Fibroblast of pulmonary artery (primary cell): ENCODE measurements around the gene FBXW5.

Source experiments
- DNase-seq: peaks from one replicate; pipeline ENCODE4 v3.0.0-alpha.2; 2010; ENCODE audit warnings: low read depth
- H3K4me3 ChIP-seq: replicated peaks from 2 replicates; pipeline ENCODE4 v1.5.1; 2011; ENCODE audit warnings: low read depth, mild to moderate bottlenecking, control low read depth, low read length, moderate library complexity
- TF ChIP-seq, protein P1 (sequence below): IDR thresholded peaks from 2 replicates; pipeline ENCODE4 v1.5.1; 2011; ENCODE audit warnings: mild to moderate bottlenecking, control low read depth, low read length, inconsistent platforms; ENCODE audit errors: missing control alignments

FBXW5 gene

DNA sequence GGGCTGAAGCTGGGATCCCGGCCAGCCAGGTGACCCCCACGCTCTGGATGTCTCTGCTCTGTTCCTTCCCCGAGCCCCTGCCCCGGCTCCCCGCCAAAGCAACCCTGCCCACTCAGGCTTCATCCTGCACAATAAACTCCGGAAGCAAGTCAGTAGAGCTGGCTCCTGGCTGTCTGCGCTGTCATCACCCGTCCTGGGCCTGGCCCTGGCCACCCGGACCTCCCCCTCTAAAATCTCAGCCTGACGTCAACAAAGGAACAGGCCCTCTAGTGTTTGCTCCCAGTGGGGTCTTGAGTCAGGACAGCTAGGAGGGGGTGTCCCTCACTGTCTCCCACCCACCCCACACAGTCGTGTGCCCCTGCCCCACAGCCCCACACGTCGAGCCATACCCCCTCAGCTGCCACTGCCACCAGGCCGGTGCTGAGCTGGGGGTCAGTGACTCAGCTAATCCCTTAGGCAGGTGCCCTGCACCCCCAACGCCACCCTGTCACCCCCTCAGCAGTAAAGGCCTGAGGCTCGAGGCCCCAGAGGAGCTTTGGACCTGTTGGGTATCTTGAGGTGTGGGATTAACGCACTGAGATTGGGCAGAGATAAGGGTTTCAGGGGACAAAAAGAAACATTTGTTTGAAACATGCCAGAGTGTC is 37.2 kb upstream of the FBXW5 start:
- DNase-seq: peak; percentile 33
- TF ChIP-seq, protein P1, sequence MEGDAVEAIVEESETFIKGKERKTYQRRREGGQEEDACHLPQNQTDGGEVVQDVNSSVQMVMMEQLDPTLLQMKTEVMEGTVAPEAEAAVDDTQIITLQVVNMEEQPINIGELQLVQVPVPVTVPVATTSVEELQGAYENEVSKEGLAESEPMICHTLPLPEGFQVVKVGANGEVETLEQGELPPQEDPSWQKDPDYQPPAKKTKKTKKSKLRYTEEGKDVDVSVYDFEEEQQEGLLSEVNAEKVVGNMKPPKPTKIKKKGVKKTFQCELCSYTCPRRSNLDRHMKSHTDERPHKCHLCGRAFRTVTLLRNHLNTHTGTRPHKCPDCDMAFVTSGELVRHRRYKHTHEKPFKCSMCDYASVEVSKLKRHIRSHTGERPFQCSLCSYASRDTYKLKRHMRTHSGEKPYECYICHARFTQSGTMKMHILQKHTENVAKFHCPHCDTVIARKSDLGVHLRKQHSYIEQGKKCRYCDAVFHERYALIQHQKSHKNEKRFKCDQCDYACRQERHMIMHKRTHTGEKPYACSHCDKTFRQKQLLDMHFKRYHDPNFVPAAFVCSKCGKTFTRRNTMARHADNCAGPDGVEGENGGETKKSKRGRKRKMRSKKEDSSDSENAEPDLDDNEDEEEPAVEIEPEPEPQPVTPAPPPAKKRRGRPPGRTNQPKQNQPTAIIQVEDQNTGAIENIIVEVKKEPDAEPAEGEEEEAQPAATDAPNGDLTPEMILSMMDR: no peak

DNA sequence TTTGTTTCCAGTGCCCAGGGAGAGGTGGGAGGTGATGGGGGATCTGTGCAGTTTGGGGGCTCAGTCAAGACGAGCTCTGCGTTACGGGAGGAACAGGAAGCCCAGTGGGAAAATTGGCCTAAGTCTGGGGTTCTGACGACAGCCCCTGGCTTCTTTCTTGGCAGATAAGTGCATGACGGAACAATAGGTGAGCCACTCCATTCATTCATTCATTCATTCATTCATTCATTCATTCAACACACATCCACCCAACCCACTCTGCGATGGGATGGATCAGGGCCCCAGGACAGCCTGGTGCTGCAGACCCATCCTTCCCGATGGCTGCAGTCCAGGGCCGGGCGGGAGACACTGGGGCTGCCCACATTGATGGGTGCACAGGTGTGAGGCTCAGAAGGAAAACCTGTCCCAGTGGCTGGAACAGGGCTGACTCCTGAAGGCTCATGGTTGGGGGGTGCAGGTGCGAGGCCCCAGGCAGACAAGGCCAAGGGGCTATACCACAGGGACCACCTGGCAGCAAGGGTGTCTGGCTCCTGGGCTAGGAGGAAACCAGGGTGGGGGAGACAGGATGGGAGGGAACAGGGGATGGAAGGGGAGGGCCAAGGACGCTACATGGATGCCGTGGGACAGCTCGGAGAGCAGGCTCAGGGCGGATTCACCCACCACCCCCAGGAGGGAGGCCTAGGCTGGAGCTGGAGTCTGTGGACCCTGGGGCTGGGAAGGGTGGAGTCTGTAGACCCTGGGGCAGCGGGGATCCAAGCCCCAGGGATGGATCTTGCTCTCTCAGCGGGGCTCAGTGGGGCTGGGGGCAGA is 36.3 kb upstream of the FBXW5 start:
- DNase-seq: no peak
- TF ChIP-seq, protein P1: no peak
- H3K4me3 ChIP-seq: no peak overlapping the region

More for the DNA sequence above, 37.2 kb upstream of the FBXW5 start:
- no peak overlapping the region for H3K4me3 ChIP-seq

DNA sequence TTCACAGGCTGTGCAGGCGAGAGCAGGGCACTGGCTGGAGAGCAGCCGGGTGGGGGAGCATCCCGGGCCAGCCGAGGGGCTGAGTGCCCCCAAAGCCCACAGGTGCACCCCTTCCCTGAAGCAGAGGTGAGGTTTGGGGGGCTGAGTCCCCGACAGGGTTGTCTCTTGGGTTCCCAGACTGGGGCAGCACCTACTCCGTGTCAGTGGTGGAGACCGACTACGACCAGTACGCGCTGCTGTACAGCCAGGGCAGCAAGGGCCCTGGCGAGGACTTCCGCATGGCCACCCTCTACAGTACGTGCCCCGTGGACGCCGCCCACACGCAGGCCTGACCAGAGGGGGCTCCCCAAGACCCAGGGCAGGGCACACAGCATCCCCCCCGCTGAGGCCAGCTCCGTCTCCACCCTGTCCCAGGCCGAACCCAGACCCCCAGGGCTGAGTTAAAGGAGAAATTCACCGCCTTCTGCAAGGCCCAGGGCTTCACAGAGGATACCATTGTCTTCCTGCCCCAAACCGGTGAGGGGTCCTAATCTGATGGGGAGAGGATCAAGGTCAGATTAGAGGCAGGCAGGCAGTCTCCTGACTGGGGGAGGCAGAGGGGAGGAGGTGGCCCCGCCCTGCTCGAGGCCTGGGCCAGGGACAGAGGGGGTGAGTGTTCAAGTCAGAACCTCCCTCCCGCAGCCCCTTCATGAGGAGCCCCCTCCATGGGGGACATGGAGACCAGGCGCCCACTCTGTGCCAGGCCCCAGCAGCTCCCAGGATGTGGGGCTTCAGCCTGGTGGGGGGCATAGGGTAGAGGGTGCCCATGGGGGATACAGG is 35.4 kb upstream of the FBXW5 start:
- DNase-seq: no peak
- TF ChIP-seq, protein P1: no peak
- no peak overlapping the region for H3K4me3 ChIP-seq

DNA sequence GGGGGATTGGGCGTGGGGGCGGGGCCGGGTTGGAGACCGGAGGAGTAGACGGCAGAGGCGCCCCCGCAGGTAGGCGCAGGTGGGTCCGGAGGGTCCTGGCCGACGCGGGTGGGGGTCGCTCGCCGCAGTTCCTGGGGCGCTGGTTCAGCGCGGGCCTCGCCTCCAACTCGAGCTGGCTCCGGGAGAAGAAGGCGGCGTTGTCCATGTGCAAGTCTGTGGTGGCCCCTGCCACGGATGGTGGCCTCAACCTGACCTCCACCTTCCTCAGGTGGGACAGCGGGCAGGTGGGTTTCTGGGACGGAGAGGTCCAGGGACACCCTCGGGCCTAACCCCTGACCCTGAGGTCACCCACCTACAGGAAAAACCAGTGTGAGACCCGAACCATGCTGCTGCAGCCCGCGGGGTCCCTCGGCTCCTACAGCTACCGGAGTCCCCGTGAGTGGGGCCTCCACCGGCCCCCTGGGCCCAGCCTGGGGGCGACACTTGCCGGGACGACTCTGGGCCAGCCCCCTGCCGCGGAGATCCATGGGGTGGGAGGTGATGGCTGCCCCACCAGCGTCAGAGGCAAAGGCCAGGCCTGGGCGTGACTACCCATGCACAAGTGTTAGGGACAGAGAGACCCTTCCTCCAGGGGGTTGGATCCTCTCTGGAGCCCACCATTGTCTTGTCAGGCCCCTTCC is 34.5 kb upstream of the FBXW5 start:
- TF ChIP-seq, protein P1: no peak
- no peak overlapping the region for H3K4me3 ChIP-seq
- no peak for DNase-seq

DNA sequence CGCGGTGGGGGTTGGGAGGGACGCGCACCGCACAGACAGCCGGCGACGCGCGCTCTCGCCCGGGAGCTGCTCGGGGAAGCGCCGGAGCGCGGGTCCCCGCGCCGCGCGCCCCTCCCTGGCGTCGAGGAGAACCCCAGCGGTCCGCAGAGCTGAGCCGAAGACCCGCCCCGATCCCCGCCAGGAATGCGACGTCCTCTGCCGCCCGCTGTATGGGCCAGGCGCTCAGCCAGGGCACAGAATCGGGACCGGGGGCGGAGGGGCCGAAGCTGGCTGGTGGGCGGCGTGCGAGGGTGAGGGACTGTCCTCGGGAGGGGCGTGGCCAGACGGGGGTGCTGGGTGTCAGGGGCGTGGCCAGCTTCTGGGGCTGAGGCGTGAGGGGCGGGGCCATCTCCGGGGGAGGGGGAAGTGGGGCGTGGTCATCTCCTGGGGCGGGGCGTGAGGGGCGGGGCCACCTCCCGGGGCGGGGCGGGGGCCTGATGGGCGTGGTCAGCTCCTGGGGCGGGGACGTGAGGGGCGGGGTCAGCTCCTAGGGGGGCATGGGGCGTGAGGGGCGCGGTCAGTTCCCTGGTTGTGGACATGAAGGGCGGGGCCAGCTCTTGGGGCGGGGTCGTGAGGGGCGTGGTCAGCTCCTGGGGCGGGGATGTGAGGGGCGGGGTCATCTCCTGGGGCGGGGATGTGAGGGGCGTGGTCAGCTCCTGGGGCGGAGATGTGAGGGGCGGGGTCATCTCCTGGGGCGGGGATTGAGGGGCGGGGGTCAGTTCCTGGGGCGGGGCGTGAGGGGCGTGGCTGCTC is 33.7 kb upstream of the FBXW5 start:
- peak; percentile 61 for DNase-seq
- TF ChIP-seq, protein P1: no peak
- peak overlapping the region; percentile 57 for H3K4me3 ChIP-seq

DNA sequence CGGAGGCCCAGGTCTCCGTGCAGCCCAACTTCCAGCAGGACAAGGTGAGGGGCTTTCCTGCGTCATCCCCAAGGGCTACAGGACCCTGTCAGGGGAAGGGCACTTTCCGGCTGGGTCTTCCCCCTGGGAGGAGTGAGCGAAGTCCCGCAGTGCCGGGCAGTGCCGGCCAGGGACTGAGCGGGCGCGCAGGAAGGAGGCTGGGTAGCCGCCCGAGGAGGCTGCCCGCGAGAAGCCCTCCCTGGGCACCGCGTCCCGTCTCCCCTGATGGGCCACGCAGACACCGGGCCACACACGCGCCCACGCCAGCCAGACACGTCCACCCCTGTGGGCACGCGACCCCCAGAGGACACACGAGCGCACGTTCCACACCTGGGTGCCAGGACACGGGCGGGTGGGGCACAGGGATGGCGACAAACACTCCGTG is 33.1 kb upstream of the FBXW5 start:
- peak overlapping the region; percentile 57 for H3K4me3 ChIP-seq
- TF ChIP-seq, protein P1: no peak

More for the DNA sequence above, 33.1 kb upstream of the FBXW5 start:
- no peak for DNase-seq
